OCI-LY3 (cell line): ENCODE results near the gene FATE1.

Experiments used
- CTCF ChIP-seq: fragments of 200-600, 300-600 bp; sonication (generic); IDR thresholded peaks from 2 replicates; pipeline ENCODE4 v1.5.1; 2014; ENCODE audit warnings: antibody characterized with exemption, low read length, low read depth
- EZH2phosphoT487 ChIP-seq: fragments of 200-600 bp; shearing (Covaris generic); IDR thresholded peaks from 2 replicates; pipeline ENCODE4 v1.6.1; 2018; ENCODE audit warnings: antibody characterized with exemption, mixed run types, low read depth

GRCh38 chrX:151752847-151753246 is 37.0 kb downstream of the FATE1 start:
- TF ChIP-seq CTCF: no peak
- TF ChIP-seq EZH2phosphoT487: no peak
